A673 (cell line): ENCODE data around the gene CAST. TPM values are rescaled to one million over a fixed set of nuclear protein-coding genes. Genes with fewer than 3 reads are reported as not detected.

ENCODE experiments used
- BruUV-seq: library from RNA; stranded (reverse); fragments of 400-500 nt; replicated peaks from 2 replicates; lab custom pipeline; 2021; lab: Mats Ljungman, UMichigan
- CTCF ChIA-PET: fragments of 300-600 bp; sonication (Branson Sonifier 250); formaldehyde crosslinking; loops from one replicate; lab custom pipeline; 2022; ENCODE audit warnings: antibody characterized with exemption; lab: Charles Lee
- POLR2A ChIA-PET: fragments of 300-600 bp; sonication (Branson Sonifier 250); formaldehyde crosslinking; loops from one replicate; lab custom pipeline; 2022; ENCODE audit warnings: antibody characterized with exemption; ENCODE audit not compliant: low non-redundant PET; lab: Charles Lee
- DNase-seq: peaks from one replicate; pipeline ENCODE4 v3.0.0-alpha.2; 2015; ENCODE audit warnings: low spot score
- H3K27ac ChIP-seq: fragments of 200-600 bp; sonication (generic); 2 replicates; pipeline ENCODE4 v1.5.1; 2016; ENCODE audit warnings: mixed run types, low read depth, mild to moderate bottlenecking, mixed read lengths, antibody characterized with exemption, low read length; ENCODE audit not compliant: poor library complexity, severe bottlenecking
- H3K27me3 ChIP-seq: fragments of 200-600 bp; sonication (generic); replicated peaks from 2 replicates; pipeline ENCODE4 v1.6.1; 2017; ENCODE audit warnings: mixed run types, low read depth, mild to moderate bottlenecking, mixed read lengths, antibody characterized with exemption, low read length; ENCODE audit not compliant: insufficient read depth, poor library complexity
- H3K36me3 ChIP-seq: fragments of 200-600 bp; sonication (generic); 2 replicates; pipeline ENCODE4 v1.6.1; 2016; ENCODE audit warnings: mixed run types, mild to moderate bottlenecking, mixed read lengths, antibody characterized with exemption, low read length; ENCODE audit not compliant: insufficient read depth, poor library complexity, severe bottlenecking
- H3K4me1 ChIP-seq: fragments of 200-600 bp; sonication (generic); 2 replicates; pipeline ENCODE4 v1.6.1; 2017; ENCODE audit warnings: mixed run types, mild to moderate bottlenecking, mixed read lengths, antibody characterized with exemption, low read length; ENCODE audit not compliant: insufficient read depth, poor library complexity, severe bottlenecking
- H3K4me3 ChIP-seq: fragments of 200-600 bp; sonication (generic); 2 replicates; pipeline ENCODE4 v1.5.1; 2016; ENCODE audit warnings: low read depth, mixed run types, mild to moderate bottlenecking, mixed read lengths, low read length; ENCODE audit not compliant: poor library complexity, severe bottlenecking
- H3K9me3 ChIP-seq: fragments of 200-600 bp; sonication (generic); 2 replicates; pipeline ENCODE4 v1.6.1; 2016; ENCODE audit warnings: mixed run types, low read depth, mild to moderate bottlenecking, mixed read lengths, antibody characterized with exemption, low read length; ENCODE audit not compliant: poor library complexity, severe bottlenecking
- CTCF ChIP-seq: fragments of 300-800, 200-600 bp; sonication (generic); conservative IDR thresholded peaks from 2 replicates; pipeline ENCODE4 v1.5.1; 2017; ENCODE audit warnings: low read depth, mild to moderate bottlenecking, antibody characterized with exemption, low read length, moderate library complexity, mixed read lengths
- EZH2 ChIP-seq: fragments of 200-600 bp; sonication (generic); IDR thresholded peaks from 2 replicates; pipeline ENCODE4 v1.6.1; 2017; ENCODE audit warnings: borderline replicate concordance, low read depth, mild to moderate bottlenecking, mixed read lengths, antibody characterized with exemption, low read length; ENCODE audit not compliant: poor library complexity, severe bottlenecking
- intact Hi-C: fragments of 100-400 bp; cut with micrococcal nuclease; formaldehyde crosslinking; loops from one replicate; pipeline ENCODE4 v1.10.0; 2022; ENCODE audit not compliant: unreplicated experiment
- total RNA-seq: library from RNA; stranded (reverse); gene quantifications from 2 replicates; pipeline ENCODE4 v1.2.3, GENCODE V29; 2021

Gene CAST
- total RNA-seq, 1 experiment from 2014 or later, result 66.8 TPM

DNA sequence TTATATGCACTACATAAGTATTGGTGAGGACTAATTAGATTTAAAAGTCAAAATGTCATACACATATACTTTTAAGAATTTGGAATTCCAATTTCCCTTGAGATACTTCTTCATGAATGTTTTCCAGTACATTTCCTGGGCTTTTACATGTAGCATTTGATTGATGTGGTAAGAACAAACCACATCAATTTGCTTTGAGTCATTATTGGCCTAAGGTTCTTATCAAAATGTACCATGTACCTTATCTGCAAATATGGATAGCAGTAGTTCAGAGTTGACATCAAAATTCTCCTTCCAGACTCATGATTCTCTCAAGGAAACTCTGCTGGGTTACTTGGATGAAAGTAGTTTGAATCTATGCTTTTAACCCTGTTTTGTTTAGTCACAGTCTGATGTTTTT is 2.5 kb downstream of the CAST start:
- ChIA-PET CTCF (no interaction called here), POLR2A (no interaction called here)
- TF ChIP-seq CTCF, result no peak
- no peak for TF ChIP-seq EZH2
- H3K36me3 ChIP-seq, result no peaks in the 10 kb centered on the region
- H3K4me1 ChIP-seq, result no peaks in the 10 kb centered on the region
- no TSS peak for BruUV-seq
- no peak overlapping the region for H3K27ac ChIP-seq
- no peaks in the 10 kb centered on the region for H3K9me3 ChIP-seq
- intact Hi-C loops, result no loop called here
- DNase-seq, result no peak
- H3K4me3 ChIP-seq, result no peak overlapping the region
- no peaks in the 10 kb centered on the region for H3K27me3 ChIP-seq

DNA sequence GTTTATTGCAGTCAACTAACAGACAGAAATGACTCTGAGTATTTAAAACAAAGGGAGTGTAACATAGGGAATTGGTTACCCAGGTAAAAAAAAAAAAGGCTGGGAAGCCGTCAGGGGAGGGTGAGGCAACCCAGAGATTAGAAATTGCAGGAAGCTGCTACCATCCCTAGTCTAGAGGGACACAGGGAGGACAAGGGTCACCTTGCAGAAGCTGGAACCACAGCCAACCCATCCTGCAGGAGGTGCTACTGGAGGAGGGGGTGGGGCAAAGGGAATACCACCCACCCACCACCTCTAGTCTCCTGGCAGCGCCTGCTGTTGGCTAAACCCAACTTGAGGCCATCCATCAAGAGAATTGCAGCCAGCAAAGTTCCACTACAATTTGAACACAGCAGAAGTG is 6.5 kb downstream of the CAST start:
- no peaks in the 10 kb centered on the region for H3K9me3 ChIP-seq
- TF ChIP-seq EZH2 (no peak), CTCF (no peak)
- H3K4me3 ChIP-seq, result no peak overlapping the region
- CTCF ChIA-PET, result no interaction called here
- no peak for DNase-seq
- H3K4me1 ChIP-seq, result no peaks in the 10 kb centered on the region
- H3K36me3 ChIP-seq, result no peaks in the 10 kb centered on the region
- BruUV-seq, result no TSS peak
- no peak overlapping the region for H3K27ac ChIP-seq
- intact Hi-C loops, result no loop called here
- POLR2A ChIA-PET, result no interaction called here
- no peaks in the 10 kb centered on the region for H3K27me3 ChIP-seq

GRCh38 chr5:96669909-96670308 is 7.7 kb downstream of the CAST start:
- ChIA-PET CTCF (no interaction called here), POLR2A (no interaction called here)
- H3K9me3 ChIP-seq, result no peaks in the 10 kb centered on the region
- no peaks in the 10 kb centered on the region for H3K27me3 ChIP-seq
- H3K36me3 ChIP-seq, result no peaks in the 10 kb centered on the region
- intact Hi-C loops, result no loop called here
- H3K4me3 ChIP-seq, result no peak overlapping the region
- BruUV-seq, result no TSS peak
- H3K4me1 ChIP-seq, result no peaks in the 10 kb centered on the region
- no peak for DNase-seq
- H3K27ac ChIP-seq, result no peak overlapping the region
- TF ChIP-seq EZH2 (no peak), CTCF (no peak)
